NCI-H2196 (cell line): Measurements from ENCODE around the gene MAGI1.

Source experiments
- DNase-seq: peaks from one replicate; lab custom pipeline; 2025; ENCODE audit not compliant: unreplicated experiment; lab: John Stamatoyannopoulos, UW

MAGI1 gene

DNA sequence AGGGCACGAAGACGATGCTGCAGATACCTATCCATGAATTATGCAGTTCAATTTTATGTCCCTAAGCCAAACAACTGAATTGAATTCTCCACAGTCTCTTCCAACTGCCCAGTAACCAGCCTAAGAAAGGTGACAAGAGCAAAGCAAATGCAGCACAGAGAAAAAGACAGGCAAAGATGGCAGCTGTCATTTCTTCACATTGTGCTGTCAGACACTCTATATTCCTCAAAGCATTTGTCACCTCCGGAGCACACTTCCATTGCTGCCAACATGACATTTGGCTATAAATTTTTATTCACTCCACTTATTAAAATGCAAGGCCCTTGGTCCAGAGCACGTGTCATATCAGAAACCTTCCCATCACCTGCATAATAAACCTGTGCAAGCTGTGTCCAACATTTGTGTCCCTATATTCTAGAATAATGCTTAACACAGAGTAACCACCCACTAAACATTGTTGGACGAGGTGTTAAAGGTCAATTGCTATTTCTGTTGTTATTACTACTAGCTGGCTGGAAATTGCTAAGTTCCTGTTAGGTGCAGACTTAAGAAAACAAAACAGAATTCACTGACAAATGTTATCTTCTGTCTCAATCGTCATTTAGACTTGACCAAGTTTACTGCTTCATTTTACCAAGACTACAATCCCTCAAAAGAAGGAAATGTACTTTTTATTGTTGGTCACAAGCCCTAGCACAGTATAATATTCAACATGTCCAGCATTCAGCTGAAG lies 89.7 kb downstream of the MAGI1 start:
- DNase-seq = no peak

DNA sequence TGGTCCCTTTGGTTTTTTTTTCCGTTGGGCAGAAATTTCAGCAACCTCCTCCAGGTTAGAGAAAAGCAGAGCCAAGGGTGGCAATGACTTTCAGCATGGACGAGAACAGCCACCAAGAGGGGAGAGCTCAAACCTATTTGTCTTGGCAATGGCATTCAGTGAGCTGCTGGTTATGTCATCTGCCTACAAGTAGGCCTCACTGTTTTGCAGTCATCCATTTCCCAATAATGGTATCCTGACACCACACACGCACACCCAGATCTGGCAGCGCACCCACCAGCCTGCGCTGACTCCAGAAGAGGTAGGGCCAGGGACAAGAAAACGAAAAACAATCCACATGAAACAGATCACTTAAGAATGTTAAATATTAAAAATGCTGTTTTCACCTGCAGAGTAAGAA lies 92.3 kb downstream of the MAGI1 start:
- DNase-seq = peak; percentile 60

DNA sequence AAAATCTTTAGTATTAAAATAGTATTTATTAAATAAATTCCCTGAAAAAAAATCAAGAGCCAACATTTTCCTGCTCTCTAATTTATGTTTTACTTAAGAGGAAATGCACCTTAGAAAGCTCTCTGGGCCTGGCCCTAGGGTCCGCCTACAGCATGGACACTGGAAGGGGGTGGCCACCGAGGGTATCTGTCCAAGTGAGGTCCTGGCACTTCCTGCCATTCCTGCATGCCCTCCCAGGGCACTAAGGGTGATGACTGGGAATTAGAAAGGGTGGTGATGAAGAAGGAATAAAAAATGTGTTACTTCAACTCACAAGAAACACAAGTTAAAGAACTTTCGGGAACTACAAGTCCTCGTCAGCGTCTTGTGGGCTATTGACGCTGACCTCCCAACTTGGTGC lies 92.8 kb downstream of the MAGI1 start:
- no peak for DNase-seq

DNA sequence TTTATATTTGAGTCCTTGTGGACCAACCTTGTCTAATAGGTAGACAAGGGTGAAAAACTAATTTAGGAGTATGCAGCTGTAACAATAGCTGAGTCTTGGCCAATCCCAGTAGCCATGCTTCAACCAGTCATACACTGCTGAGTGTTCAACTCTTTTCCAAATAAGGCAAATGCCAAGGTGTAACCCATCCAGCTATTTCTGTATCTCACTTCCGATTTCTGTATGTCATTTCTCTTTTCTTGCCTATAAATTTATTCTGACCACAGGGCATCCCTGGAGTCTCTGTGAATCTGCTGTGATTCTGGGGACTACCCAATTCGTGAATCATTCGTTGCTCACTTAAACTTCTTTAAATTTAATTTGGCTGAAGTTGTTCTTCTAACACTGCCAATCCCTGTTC lies 93.2 kb downstream of the MAGI1 start:
- DNase-seq = no peak

DNA sequence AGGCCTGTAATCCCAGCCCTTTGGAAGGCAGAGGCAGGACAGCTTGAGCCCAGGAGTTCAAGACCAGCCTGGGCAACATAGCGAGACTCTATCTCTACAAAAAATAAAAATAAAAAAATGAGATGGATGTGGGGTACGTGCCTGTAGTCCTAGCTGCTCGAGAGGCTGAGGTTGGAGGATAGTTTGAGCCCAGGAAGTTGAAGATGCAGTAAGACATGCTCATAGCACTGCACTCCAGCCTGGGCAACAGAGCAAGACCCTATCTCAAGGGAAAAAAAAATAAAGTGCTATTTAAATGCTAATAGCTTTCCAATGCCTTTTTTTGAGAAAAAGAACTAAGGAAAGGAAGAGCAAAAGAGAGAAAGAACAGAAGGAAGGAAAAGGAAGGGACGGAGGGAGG lies 94.5 kb downstream of the MAGI1 start:
- no peak for DNase-seq

DNA sequence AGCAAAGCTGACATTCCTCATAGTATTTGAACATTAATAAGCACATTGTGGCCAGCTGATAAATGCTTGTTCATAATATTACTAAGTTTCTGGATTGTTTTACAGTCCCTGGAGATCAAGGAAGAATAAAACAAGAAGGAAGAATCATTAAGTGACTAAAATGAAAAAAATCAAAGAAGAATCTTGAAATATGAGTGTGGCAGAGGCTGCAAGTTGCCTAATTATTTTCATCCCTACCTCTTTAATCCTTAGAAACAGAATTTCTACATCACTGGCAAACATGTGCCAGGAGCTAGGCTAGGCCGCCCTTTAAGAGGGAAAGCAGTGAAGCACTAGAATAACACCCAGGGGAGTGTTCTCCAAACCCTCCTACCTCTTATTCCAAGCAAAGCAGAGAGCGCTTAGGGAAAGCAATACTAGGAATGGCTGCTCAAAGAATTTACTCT lies 98.9 kb downstream of the MAGI1 start:
- DNase-seq = no peak

DNA sequence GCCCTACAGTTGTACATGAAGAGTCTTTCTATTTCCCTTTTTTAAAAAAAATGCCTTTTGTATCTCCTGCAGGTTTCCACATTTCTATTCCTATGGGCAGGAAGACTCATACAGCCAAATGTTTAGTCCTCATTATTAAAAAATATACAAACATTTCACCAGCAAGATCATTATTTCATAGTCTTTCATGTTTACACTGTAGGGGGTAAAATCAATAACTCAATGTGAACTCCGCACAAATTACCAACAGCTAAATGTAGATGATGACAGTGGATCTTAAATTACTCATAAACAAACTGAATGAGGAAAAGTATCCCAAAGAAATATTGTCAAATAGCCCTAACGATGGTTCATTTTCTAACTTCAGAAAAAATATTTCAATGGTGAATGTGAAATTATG lies 99.5 kb downstream of the MAGI1 start:
- DNase-seq = no peak

DNA sequence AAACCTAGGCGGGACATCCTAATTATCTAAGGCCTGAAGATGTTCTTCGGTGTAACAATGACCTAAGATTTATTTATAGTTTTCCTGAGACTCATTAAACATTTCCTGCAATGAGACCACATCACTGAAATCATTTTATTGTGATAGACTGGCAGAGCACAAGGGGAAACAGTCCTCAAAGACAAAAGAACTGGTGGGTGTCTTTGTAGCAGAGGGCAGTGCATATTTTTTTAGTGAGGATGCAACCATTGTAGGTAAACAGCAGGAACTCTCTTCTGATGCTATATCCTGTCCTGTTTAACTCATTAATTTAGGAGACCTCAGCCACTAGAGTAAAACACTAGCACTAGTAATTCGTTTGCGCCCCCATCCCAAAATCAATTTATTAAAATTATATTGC lies 100.0 kb downstream of the MAGI1 start:
- DNase-seq = no peak

DNA sequence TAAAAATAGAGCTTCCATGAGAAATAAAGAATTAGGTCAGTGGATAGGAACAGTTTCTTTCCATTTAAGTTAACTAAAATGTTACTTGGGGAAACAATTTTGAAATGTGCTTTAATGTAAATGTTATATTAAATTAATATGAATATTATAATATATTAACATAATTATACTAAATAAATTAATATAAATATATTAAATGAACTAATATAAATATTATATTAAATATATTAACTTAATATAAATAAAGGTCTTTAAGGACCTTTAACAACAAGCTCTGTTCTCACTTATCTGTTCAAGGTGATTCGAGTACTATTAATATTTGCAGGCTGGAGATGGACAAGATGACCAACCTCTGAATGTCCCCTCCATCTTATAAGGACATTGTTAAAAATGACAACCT lies 100.6 kb downstream of the MAGI1 start:
- DNase-seq = no peak

DNA sequence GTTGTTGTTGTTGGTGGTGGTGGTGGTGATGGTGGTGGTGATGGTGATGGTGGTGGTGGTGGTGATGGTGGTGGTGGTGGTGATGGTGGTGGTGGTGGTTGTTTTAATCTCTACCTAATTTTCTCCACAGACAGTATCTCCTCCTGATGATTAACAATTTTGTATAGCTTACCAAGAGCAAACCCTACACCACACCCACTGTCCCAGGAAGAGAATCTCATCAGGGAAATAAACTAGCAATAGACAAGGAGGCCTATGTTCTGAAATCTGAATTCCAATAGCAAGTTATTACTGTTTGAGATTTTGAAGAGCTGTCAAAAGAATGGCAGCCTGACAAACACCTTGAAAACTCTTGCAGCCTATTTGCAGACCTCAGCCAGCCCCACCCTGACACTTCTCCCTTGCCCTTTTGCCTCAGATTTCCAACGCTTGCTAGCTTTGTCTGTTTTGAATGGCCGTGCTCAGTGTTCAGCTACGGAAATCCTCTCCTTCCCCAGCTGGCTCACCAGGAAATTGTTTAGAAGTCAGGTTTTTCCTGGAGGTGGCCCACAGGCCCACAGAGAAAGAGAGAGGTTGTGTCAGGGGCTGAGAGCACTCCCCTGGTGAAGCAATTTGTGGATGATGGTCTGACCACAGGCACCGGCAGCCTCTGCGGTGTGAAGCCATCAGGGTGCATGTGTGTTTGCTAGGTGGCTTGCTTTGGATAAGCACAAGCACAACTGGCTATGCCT lies 101.6 kb downstream of the MAGI1 start:
- no peak for DNase-seq

DNA sequence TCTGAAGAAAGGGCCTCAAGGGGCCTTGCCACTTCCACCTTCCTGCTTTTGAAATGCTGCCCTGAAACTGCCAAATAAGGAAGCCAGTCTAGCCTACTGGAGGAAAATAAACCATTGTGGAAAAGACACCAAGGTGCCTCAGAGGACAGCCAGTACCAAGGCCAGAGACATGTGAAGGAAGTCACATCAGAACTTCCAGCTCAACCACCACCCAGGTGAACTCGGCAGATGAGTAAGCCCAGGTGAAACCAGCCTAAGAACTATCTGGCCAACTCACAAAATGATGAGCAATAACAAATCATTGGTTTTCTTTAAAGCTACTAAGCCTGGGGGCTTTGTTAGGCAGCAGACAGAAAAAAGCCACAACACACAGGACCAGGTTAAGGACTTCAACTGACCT lies 103.0 kb downstream of the MAGI1 start:
- no peak for DNase-seq

DNA sequence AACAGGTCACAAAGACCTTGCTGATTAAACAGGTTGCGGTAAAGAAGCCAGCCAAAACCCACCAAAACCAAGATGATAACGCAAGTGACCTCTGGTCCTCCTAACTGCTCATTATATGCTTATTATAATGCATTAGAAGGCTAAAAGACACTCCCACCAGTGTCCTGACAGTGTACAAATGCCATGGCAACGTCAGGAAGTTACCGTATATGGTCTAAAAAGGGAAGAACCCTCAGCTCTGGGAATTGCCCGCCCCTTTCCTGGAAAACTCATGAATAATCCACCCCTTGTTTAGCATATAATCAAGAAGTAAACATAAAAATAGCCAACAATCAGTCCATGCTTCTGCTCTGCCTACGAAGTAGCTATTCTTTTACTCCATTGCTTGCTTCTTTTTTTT lies 108.1 kb downstream of the MAGI1 start:
- DNase-seq = no peak

DNA sequence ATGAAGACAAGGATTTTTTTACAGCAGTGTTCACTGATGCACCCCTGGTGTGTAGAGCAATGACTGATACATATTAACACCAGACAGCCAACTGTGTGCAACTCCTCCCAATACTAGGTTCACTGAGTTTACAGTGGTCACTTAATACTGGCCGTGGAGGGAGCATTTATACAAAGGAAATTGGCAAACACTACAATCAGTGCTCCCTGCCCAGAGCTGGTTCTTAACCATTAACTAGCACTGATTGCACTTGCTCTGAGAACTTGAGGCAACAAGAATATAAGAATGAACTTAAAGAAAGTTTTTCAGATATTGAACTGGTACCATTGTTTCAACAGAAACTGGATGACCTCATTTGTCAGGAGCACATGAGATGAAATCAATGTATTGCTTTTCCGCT lies 110.6 kb downstream of the MAGI1 start:
- DNase-seq = no peak

DNA sequence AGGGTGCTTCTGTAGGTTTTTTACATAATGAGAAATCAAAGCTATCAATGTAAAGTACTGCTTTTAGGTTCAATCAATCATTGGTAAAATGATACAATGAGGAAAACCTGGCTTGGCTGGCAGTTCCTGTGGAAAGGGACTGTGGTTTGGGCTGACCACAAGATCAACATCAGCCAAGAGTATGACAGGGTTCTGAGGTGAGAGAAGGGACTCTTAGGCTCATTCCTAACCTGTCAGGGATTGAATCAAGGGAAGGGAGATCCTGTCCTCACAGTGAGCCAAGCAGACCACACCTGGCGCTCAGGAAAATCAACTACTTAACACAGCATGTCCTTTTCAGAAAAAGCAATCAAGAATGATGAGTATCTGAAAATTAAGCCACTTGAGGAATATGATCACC lies 111.1 kb downstream of the MAGI1 start:
- peak; percentile 47 for DNase-seq

DNA sequence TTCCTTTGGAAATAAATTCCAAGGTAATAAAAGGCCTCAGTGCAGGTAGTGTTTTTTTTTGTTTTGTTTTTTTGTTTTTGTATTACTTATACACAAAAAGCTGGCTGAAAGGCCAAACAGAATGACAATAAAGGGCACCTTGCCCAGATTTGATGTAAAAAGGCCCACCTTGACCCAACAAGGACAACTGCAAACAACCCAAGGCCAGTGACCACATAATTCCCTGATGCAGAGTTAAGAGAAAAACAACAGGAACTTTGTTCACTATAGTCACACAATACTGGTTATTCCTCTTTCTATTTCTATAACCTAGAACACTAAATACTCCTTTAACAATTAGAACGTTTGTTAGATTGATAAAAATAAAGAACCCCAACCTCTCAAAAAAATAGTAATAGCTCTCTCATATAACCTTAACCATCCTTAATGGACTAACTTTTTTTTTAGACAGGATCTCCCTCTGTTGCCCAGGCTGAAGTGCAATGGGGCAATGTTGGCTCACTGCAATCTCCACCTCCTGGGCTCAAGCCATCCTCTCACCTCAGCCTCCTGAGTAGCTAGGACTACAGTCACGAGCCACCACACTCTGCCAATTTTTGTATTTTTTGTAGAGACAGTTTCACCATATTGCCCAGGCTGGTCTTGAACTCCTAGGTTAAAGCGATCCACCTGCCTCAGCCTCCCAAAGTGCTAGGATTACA lies 113.3 kb downstream of the MAGI1 start:
- DNase-seq = no peak

DNA sequence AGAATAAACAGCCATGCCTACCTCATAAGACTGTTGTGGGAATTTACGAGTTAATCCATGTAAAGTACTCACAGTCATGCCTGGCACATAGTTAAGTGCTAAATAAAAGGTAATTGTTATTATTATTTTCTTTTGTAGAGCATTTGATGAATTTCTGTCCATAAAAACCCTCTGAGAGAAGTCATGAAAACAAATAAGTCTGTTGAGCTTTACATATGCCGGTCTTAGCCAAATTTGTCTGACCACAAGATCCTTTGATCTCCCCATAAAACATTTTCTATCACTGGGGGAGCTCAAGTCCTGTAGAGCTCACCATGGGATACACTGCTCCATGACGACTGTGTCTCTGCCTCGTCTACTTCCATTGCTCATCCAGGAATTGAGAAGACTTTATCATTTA lies 114.0 kb downstream of the MAGI1 start:
- DNase-seq = no peak

DNA sequence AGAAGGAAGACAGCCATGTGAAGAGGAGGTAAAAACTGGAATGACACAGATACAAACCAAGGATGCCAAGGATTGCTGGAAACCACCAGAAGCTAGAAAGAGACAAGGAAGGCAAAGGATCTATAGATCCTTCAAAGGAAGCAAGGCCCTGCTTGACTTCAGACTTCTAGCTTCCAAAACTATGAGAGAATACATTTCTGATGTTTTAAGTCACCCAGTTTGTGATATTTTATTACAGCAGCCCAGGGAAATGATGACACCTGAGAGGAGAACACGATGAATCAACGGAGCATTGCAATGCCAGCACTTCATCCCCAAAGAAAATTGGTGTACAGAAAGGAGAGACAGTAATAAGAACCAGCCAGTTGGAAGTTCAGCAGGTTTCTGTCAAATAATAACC lies 116.3 kb downstream of the MAGI1 start:
- no peak for DNase-seq

DNA sequence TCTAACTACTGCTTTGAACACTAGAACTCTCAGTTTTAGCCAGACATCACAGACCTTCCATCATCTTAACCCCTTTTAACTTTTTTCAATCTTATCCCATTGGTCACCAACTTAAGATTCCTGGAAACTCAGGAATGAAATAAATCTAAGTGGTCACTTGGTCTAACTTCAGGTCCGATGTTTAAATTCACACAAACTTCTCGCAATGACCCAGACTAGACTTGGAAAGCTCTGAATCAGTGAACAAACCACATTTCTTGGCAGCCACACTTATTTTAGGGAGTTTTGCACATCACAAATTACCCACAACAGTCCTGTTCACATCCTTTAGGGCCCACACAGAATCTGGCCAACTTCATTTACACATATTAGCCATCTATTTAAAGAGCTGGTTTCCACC lies 118.9 kb downstream of the MAGI1 start:
- DNase-seq = no peak

DNA sequence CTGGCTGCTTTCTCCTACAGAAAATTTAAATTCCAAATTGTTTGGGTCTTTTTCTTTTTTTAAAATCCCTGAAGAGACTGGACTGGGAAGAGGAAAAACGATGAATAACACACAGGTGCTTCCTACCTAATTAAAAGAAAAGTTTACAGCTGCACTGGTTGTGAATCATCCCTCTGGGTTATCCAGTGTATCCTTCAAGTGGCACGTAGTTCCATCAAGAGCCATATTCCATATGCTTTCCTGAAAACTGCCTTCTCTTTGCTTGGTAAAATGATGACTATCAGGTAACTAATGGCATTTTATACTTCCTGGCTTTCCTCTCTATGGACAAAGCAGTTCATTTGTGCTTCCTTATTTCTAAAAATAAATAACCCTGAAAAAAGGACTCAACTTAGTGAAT lies 123.2 kb downstream of the MAGI1 start:
- no peak for DNase-seq

DNA sequence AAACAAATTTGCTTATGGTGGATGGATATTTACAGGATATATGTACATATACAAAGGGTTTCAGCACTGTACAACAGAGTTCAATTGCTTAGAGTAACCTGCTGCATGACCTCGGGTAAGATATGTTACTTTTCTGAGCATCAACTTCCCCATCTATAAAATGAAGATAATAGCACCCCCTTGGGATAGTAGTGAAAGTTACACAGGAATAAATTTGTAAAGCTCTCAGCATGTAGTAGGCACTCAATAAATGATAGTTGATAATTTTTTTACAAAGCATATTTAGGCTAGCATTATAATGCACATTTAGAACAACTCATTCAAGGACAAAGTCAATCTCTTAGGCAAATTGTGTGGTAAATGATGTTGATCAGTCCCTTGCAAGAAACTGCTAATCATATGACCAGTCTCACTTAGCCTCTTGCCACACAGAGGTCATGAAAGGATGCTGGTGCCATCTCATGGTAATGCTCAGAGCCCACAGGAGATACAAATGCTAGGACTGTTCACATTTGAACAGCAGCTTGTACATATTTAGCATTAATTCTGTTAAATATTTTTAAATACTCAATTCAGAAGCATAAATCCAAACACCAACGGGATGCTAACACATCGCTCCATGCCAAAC lies 123.9 kb downstream of the MAGI1 start:
- no peak for DNase-seq

DNA sequence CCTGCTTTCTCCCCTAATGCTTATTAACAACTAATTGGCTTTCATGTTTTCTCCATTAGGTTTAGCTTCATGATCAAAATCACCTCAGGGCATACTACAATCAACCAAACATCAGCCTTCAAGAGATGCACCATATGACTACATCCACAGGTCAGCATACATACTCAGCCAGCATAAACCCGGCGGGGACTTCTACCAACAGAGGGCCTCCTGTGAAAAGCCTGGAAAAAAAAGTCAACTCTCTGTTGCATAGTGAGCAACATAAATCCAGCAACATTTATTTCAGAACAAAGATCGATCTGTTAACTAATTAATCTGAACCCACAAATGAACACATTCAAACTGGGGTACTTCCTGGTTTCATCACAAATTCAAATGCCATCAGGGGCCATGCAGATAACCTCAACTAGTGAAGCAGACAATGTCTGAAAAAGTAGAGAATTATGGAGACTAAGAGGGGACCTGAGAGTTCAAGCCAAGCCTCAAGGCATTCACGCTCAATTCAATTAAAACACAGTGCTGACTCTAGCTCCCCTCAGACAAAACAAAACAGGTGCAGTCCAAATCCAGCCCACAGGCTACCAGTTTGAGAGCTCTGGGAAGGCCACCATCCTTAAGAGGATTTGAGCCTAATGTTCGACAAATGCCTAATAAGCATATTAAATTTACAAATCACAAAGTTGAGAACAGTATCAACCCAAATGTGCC lies 124.5 kb downstream of the MAGI1 start:
- DNase-seq = no peak
